ENCODE data around the gene INPP5D. TPM values are rescaled to one million over a fixed set of nuclear protein-coding genes. Genes with fewer than 3 reads are reported as not detected.

Gene INPP5D
- total RNA-seq, 1 donor = under 0.01 TPM

- H3K4me3 ChIP-seq (ENCODE audit: low read depth, low read length) = no peak overlapping the region
- DNase-seq (ENCODE audit: low read depth) = no peak
- no peak for TF ChIP-seq CTCF (IDR thresholded peaks at IDR 0.05; ENCODE audit: insufficient read depth, low read depth, low read length)
Measured at GRCh38 chr2:233075966-233076339, 15.8 kb downstream of the INPP5D start.

- no peak for TF ChIP-seq CTCF (IDR thresholded peaks at IDR 0.05; ENCODE audit: insufficient read depth, low read depth, low read length)
- DNase-seq (ENCODE audit: low read depth) = no peak
- no peak overlapping the region for H3K4me3 ChIP-seq (ENCODE audit: low read depth, low read length)
Measured at GRCh38 chr2:233076749-233077148, 16.6 kb downstream of the INPP5D start.

GRCh38 chr2:233079473-233079877 lies 19.3 kb downstream of the INPP5D start:
- H3K4me3 ChIP-seq (ENCODE audit: low read depth, low read length) = no peak overlapping the region
- TF ChIP-seq CTCF (IDR thresholded peaks at IDR 0.05; ENCODE audit: insufficient read depth, low read depth, low read length) = no peak
- no peak for DNase-seq (ENCODE audit: low read depth)

- H3K4me3 ChIP-seq (ENCODE audit: low read depth, low read length) = no peak overlapping the region
- TF ChIP-seq CTCF (IDR thresholded peaks at IDR 0.05; ENCODE audit: insufficient read depth, low read depth, low read length) = no peak
- no peak for DNase-seq (ENCODE audit: low read depth)
Measured at GRCh38 chr2:233079953-233080835, 20.1 kb downstream of the INPP5D start.

GRCh38 chr2:233080836-233081229 lies 20.7 kb downstream of the INPP5D start:
- no peak for TF ChIP-seq CTCF (IDR thresholded peaks at IDR 0.05; ENCODE audit: insufficient read depth, low read depth, low read length)
- DNase-seq (ENCODE audit: low read depth) = no peak
- no peak overlapping the region for H3K4me3 ChIP-seq (ENCODE audit: low read depth, low read length)

GRCh38 chr2:233081232-233081730 lies 21.1 kb downstream of the INPP5D start:
- TF ChIP-seq CTCF (IDR thresholded peaks at IDR 0.05; ENCODE audit: insufficient read depth, low read depth, low read length) = no peak
- no peak for DNase-seq (ENCODE audit: low read depth)
- H3K4me3 ChIP-seq (ENCODE audit: low read depth, low read length) = no peak overlapping the region
